Neural cell (in vitro differentiated cells): ENCODE data around the gene USP15.

Source experiments
- CTCF ChIP-seq: fragments of 450-650 bp; IDR thresholded peaks from 2 replicates; pipeline ENCODE4 v1.5.1; 2014; ENCODE audit warnings: antibody characterized with exemption, mild to moderate bottlenecking, moderate library complexity; ENCODE audit not compliant: poor library complexity, severe bottlenecking
- MXI1 ChIP-seq: fragments of 450-650 bp; conservative IDR thresholded peaks from 2 replicates; pipeline ENCODE4 v1.6.1; 2014; ENCODE audit warnings: antibody characterized with exemption, mild to moderate bottlenecking; ENCODE audit not compliant: poor library complexity, severe bottlenecking
- POLR2AphosphoS5 ChIP-seq: IDR thresholded peaks from 2 replicates; pipeline ENCODE4 v1.6.1; 2012

- TF ChIP-seq CTCF (no peak), MXI1 (no peak), POLR2AphosphoS5 (no peak)
These were observed 35.8 kb downstream of the USP15 start for GRCh38 chr12:62296001-62296400.
